Raji (cell line): ENCODE data around the gene STARD10.
A peak's percentile ranks its signal among the peaks of the same experiment; 100 is the strongest.

Experiments
- POLR2A ChIP-seq: IDR thresholded peaks from 2 replicates; pipeline ENCODE4 v1.6.1; 2011; ENCODE audit warnings: low read depth, low read length, control low read depth; ENCODE audit not compliant: insufficient read depth

STARD10 gene

DNA sequence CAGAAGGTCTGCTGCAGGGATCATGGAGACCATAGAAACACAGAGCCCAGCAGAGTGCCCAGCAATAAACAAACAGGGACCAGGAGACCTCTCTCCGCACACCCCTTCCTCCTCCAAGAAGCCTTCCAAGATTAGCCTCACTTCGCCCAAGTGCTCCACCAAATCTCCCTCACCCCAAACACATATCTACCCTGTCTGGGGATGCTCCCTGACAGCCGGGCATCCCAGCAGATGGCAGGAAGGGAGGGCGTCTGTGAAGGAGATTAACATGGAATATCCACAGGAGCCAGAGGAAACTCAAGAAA, 68.2 kb downstream of the STARD10 start:
- no peak for TF ChIP-seq POLR2A

DNA sequence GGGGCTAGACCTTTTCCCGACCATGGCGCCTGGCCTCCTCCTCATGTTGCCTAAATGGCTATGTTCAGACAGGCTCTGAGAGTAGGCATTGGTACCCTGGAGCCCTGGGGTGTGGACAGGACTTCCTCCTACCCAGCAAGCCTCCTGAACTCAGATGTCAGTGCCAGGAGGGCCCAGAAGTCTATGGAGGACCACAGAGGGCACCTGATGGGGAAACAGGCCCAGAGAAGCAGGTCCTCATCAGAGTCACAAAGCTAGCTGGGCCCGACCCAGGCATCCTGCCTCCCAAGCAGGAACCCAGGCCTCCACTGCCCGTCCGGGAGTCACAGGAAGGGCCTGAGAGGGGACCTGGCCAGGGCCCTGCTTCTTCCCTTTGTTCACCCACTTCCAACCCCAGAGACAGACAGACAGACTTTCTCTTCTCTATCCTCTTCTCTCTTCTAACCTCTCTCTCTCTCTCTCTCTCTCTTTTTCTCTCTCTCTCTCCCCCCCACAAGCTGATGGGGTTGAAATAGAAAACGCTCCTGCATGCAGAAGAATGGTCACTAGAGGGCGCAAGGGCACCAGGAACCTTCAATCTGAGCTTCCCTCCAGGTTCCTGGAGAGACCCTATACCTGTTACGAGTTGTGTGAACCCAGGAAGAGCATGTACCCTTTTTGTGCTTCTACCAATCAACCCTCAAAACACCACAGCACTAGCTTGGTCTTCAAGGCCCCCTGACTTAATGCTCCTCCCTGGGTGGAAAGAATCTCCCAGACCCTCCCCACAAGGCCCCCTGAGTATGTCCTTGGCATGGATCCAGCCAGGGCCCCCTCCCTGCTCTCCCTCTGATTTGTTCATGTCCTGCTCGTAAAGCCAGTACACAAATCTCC, 68.8 kb downstream of the STARD10 start:
- TF ChIP-seq POLR2A, result no peak

DNA sequence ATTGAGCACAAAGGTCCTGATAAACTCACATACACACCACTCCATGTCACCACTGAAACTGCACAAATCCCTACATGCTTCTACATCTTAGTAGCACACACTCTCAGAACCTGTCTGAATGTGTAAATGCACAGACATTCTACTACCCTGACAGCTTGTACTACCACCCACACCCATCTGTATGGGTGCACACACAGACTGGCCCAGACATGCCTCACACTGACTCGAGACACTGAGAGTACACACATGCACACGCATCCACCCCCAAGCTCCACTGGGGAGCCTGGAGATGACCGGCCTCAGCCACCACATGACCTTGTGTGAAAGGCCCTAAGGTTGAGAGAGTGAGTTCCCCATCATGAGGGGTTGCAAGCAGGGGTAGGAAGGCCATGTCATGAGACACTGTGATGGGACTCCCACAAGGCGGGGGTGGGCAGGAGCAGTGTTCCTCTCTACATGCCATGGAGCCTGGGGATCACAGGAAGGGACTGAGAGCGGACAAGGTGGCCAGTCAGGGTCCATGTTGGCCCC, 69.8 kb downstream of the STARD10 start:
- TF ChIP-seq POLR2A, result no peak

DNA sequence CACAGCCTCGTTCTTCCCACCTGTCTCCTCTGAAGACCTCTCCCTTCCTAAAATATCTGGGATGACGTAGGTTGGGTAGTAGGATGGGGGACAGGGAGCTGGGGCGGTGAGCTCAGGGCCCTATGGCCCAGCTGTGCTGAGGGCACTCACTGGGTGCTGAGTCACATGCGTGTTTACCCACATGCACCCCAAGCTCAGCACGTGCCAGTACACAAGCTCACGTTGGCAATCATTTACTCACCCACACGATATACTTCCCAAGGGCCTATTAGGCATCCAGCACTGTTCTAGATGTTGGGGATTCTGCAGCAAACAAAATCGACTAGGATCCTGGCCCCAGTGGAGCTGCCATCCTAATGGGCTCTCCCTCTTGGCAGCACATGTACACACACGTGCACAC, 70.3 kb downstream of the STARD10 start:
- no peak for TF ChIP-seq POLR2A

DNA sequence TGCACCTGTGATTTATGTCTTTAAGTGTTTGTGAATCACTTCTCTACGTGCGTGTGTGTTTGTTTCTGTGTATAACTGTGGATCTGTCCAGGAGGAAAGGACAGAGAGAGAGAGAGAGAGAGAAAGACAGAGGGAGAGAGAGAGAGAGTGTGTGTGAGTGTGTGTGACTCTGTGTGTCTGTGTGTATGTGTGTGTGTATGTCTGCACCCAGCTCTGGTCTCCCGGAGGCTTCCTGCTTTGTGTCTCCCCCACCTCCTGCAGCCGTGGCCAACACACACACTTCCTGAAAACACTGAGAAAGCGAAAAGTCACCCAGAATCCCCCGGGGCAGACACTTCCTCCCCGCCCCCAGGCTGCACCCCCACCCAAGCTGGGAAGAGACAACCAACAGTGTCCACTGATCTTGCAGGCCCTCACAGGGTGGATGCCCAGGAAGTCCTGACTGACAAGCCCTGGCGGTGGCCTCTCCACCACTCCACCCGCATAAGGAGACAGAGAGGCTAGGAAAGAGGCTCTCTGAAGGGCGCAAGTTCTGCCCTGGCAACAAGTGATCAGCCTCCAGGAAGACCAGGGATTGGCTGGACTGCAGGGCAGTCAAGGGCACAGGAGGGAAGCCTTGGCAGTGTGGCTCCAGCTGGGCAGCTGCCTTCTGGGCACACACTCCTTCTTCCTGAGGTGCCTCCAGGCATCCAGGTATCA, 71.6 kb downstream of the STARD10 start:
- TF ChIP-seq POLR2A, result peak; percentile 80

DNA sequence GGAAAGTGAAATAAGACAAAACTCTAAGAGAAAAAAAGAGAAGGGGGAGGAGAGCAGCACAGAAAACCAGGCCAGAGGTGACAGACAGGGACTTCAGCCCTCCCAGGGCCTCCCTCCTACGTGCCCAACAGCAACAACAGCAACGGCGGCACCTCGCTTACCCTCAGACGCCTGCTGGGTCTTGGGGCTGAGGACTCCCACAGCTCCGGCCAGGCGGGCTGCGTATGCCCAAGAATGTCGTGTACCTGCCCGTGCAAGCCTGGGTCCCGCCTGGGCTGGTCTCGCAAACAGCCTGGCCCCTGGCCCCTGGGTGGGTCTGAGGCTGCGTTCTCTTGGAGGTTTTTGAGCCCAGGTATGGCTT, 72.2 kb downstream of the STARD10 start:
- TF ChIP-seq POLR2A, result no peak

DNA sequence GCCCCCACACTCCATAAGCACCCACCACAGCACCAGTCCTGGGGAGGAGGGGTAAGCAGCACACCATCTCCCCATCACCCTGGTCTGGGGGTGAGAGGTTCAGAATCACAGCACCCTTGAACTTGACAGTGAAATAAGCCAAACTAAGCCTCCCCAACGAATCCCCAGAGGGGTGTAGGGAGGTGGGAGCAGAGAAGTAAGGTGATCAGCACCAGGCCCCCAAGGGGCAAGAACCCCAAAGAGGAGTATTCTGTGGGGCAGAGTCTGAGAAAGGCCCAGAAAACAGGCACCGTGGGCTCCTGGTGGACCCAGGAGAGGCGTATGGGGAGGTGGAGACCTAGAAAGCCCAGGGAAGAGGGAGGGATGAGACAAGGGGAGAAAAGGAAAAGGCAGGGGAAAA, 72.6 kb downstream of the STARD10 start:
- TF ChIP-seq POLR2A, result no peak

DNA sequence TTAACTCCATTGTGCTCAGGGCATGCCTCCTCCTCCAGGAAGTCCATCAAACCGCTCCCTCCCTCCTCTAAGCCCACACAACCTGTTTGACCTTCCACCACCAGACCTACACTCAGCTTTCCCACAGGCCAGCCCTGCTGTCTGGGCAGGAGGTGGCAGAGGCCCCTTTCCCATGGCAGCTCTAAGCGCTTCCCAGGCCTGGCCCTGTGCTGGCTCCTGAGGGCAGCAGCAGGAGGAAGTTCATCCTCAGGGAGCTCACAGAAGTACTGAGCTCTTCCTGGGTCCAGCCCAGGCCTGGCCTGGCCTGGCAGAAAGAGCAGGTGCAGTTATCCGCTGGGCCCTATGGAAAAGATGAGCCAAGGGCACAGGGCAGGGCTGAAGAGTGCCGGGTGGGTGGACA, 73.1 kb downstream of the STARD10 start:
- no peak for TF ChIP-seq POLR2A

DNA sequence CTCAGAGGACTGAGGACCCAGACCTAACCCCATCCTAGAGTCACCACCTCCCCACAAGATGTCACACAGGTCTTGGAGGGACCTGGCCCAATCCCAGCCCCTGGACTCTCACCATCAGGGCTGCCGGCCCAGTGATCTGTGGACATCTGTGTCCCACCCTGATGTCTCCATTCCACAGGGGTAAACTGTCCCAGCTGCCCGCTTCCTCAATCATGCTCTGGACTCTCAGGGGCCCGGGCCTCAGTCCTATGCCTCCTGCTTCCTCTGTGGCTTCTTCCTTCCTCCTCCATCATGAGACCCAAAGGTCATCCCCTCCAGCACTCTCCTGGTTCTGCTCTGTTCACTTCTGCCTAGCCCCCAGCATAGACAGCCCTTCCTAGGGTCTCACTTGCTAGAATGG, 73.8 kb downstream of the STARD10 start:
- no peak for TF ChIP-seq POLR2A

DNA sequence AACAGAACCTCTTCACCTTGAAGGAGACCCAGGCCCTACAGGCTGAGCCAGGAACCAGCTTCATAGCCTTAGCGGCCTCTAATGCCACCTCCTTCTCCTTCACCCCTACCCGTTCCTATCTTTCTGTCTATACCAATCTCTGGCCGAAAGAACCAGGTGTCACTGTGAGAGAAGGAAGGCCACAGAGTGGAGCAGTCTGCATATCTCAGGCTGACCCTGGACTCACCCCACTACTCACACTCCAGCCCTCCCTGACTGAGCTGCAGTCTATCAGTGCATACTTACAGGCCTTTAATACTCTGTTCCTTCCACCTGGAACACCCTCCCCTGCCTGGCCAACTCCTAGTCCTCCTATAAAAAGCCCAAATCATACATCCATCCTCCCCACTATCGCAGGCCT, 74.3 kb downstream of the STARD10 start:
- TF ChIP-seq POLR2A, result no peak

DNA sequence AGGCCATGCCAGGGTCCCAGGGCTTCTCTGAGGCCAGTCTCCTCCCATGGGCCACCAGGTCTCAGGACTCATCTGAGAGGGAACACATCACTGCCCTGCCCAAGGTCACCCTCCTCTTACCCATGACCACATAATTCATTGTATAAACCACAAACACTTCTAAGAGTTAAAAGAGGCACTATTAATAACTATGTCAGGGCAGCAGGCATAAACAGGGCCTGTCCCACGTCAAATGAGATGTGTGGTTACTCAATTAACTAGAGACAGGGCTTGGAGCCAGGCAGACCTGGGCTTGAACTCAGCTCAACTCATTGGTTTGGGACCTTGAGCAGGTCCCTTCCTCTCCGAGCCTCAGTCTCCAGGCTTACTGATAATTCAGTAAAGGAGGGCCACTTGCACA, 74.7 kb downstream of the STARD10 start:
- TF ChIP-seq POLR2A, result no peak

DNA sequence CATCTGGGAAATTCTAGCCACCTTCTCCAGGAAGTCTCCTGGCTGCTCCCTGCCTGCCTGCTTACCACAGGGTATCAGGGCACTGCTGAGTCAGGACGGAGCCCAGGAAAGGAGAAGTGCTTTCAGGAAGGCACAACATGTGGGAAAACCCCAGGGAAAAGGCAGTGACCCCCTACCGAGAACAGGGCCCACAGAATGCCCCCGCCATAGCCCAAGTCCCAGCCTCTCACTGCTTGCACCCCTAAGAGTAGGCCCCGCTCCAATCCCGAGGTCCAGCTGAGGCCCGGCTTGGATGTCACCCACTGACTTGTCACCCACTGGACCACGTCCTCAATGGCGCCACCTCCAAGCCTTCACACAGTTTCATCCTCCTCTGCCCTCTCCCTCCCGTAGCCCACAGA, 75.7 kb downstream of the STARD10 start:
- TF ChIP-seq POLR2A, result no peak

DNA sequence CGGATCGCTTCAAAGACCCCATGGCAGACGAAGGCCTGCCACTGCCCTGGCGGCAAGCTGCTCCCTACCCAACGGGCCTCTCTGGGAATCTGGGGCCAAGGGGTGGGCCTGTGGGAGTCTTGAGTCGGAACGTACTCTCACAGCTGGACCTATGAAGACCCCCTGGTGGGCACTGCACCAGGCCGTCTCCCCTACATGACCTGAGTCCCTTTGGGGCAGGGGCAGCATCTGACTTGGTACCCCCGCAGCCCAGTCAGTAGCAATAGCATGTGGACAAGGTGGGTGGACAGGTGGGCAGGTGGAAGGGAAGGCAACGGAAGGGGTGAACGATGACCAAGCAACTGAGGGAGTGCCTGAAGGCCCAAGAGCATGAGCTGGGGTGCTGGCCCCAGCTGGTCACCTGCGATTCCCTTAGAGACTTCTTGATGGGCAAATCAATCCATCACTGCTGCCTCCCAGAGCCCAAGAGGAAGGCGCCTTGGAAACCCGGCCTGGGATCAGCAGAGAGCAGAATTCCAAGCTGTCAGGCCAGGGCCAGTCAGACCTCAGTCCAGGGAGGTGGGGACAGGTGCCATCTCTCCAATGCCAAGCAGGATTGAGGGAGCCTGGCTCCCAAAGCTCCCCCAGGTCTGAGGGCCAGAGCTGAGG, 76.9 kb downstream of the STARD10 start:
- TF ChIP-seq POLR2A, result no peak

DNA sequence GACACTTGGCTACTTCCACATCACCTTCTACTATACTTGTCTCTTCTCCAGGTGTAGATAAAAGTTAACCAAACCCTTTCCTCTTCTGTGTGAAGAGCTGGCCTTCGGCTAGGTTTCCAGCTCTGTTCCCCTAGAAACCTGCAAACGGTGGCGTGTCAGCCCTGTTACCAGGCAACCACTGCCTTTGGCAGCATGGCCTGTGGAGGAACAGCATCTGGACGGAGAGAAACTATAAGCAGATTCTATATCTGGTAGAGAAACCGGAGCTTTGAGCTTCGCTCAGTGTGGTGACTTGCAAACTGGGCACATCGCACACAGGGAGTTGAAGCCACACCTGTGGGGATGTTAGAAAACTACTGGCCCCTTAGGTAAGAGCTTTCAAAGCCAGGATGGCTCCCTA, 77.6 kb downstream of the STARD10 start:
- TF ChIP-seq POLR2A, result no peak

DNA sequence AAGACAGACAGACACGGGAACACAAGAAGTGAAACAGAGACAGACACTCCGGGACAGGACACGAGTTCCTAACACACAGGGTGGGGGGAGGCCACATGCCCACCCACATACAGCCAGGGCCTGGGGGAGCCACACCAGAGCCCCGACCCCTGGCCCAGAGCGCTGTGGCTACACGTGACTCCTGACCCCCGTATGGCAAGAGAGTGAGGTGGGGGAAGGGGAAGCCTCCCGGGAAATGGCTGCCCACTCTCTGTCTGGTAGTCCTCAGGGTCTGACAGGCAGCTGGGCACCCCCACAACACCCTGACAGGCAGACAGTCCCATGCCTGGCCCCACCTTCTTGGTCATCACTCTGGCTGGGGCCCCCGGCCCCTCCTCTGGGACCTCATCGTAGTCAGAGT, 81.0 kb downstream of the STARD10 start:
- TF ChIP-seq POLR2A, result no peak

DNA sequence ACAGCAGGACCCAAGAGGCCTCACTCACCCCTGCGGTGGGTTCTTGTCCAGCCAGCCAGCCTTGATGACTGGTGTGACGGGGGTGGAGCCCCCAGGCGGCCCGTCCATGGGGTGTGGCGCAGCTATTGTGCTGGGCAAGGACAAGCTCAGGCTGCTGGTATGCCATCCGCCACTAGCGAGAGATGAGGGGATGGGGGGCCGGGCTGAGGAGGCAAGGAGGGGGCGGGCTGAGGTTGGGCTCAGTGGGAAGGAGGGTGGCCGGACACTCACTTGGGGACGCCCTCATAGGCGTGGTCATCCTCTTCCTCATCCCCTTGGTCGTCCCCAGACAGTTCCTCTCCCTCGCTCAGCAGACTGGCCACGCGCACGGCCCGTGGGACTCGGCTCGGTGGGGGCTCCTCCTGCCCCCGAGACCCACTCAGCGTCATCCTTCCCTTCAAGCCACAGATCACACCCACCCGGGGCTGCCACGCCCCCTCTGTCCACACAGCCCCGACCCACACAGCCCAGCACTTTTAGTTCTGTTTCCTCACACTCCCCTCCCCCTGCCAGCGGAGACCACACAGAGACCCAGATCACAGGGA, 81.6 kb downstream of the STARD10 start:
- no peak for TF ChIP-seq POLR2A
